ENCODE data around the gene HTR3B. TPM values are rescaled to one million over a fixed set of nuclear protein-coding genes. Genes with fewer than 3 reads are reported as not detected.

HTR3B gene
- total RNA-seq (ENCODE audit: low replicate concordance): not detected in 2 replicates

DNA sequence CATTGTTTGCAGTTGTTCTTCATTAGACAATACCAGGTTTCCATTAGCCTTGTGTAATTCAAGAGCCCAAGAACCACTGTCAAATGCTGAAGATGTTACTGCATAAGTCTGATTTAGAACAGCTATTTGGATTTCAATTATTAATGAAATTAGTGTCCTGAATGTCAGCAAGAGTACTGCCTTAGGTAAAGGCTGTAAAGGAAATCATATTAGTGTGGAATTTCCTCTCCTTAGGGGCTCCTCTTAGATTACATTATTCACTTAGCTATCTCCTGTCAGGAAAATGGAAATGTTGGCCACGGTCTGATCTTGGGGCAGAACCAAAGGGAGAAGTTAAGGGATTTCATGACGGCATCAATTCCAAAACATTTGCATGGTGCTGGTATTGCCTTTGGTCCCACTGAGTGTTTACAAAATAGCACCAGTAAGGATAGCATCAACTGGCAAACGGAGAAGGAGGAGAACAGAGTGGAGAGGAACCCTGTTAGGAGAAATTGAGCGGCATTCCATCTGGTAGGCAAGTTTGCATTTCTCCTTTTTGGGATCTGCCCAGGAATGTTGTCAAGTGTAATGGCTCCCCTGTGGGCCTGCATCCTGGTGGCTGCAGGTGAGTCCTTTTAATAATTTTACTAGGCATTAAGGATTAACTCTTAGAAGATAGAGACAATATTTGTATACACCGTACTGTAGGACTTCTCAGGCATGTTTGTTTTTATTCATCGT, at the start of gene HTR3B:
HTR3B (plus strand) TSS at position 418 of the 723 bp plus-strand sequence; CDS start at position 556, 138 bp downstream.
- Histone ChIP-seq H3F3A (ENCODE audit: low read depth) (no peaks in the 10 kb centered on the region), H3K9ac (no peak within 1 kb of the TSS), H3K27me3 (no peaks in the 10 kb centered on the region), H3K27ac (no peak within 1 kb of the TSS), H3K4me3 (no peak within 1 kb of the TSS), H3K4me1 (peaks cover 8% of the 10 kb centered on the region), H4K20me1 (ENCODE audit: low read depth) (no peaks in the 10 kb centered on the region), H2AFZ (replicated peaks) (no peak within 1 kb of the TSS), H3K9me3 (ENCODE audit: low read depth) (no peaks in the 10 kb centered on the region), H3K36me3 (no peaks in the 10 kb centered on the region), H3K4me2 (no peak within 1 kb of the TSS), H3K79me2 (ENCODE audit: low read depth) (no peaks in the 10 kb centered on the region)
- H3K4me3 Mint-ChIP-seq: no peak within 1 kb of the TSS
- DNase-seq (ENCODE audit: low spot score): no peak
- no peak for TF ChIP-seq EZH2 (IDR thresholded peaks at IDR 0.05)
- TF ChIP-seq, protein P1, sequence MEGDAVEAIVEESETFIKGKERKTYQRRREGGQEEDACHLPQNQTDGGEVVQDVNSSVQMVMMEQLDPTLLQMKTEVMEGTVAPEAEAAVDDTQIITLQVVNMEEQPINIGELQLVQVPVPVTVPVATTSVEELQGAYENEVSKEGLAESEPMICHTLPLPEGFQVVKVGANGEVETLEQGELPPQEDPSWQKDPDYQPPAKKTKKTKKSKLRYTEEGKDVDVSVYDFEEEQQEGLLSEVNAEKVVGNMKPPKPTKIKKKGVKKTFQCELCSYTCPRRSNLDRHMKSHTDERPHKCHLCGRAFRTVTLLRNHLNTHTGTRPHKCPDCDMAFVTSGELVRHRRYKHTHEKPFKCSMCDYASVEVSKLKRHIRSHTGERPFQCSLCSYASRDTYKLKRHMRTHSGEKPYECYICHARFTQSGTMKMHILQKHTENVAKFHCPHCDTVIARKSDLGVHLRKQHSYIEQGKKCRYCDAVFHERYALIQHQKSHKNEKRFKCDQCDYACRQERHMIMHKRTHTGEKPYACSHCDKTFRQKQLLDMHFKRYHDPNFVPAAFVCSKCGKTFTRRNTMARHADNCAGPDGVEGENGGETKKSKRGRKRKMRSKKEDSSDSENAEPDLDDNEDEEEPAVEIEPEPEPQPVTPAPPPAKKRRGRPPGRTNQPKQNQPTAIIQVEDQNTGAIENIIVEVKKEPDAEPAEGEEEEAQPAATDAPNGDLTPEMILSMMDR (IDR thresholded peaks at IDR 0.05): no peak
- no peaks in the 10 kb centered on the region for H3K36me3 Mint-ChIP-seq
- no peaks in the 10 kb centered on the region for H3K9me3 Mint-ChIP-seq
- peaks cover 2% of the 10 kb centered on the region for H3K4me1 Mint-ChIP-seq
- no peak within 1 kb of the TSS for H3K27ac Mint-ChIP-seq
- H3K27me3 Mint-ChIP-seq (ENCODE audit: insufficient read depth, low read depth): peaks cover 8% of the 10 kb centered on the region

DNA sequence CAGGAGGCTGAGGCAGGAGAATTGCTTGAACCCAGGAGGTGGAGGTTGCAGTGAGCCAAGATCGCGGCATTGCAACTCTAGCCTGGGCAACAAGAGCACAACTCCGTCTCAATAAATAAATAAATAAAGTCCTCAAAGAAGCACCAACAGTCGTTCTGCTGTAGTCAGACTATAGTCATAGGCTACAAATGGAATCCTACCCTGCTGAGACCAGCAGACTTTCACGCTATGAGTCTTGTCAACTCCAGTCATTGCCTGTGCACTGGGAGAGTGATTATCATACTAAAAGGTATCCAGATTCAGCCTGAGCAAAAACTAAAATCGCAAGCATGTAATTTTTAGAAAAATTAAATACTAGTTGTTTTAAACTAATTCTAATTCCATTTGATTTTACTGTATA, 48.8 kb upstream of the HTR3B start:
- no peak overlapping the region for H3K9ac ChIP-seq
- TF ChIP-seq, protein P1 (IDR thresholded peaks at IDR 0.05): no peak
- no peak for TF ChIP-seq EZH2phosphoT487 (IDR thresholded peaks at IDR 0.05)
- TF ChIP-seq EZH2 (IDR thresholded peaks at IDR 0.05): no peak
- peaks cover 5% of the 10 kb centered on the region for H3F3A ChIP-seq (ENCODE audit: low read depth)
- no peak overlapping the region for H3K27ac ChIP-seq
- Mint-ChIP-seq H3K27me3 (ENCODE audit: insufficient read depth, low read depth) (no peaks in the 10 kb centered on the region), H3K36me3 (peaks cover 26% of the 10 kb centered on the region), H3K9me3 (no peaks in the 10 kb centered on the region), H3K27ac (no peak overlapping the region), H3K4me1 (peaks cover 7% of the 10 kb centered on the region), H3K4me3 (no peak overlapping the region)
- DNase-seq (ENCODE audit: low spot score): no peak
- peaks cover 23% of the 10 kb centered on the region for H3K79me2 ChIP-seq (ENCODE audit: low read depth)
- no peaks in the 10 kb centered on the region for H3K9me3 ChIP-seq (ENCODE audit: low read depth)
- H3K4me3 ChIP-seq: no peak overlapping the region
- no peak overlapping the region for H3K4me2 ChIP-seq
- H4K20me1 ChIP-seq (ENCODE audit: low read depth): no peaks in the 10 kb centered on the region
- no peaks in the 10 kb centered on the region for H3K27me3 ChIP-seq
- peaks cover 4% of the 10 kb centered on the region for H3K4me1 ChIP-seq
- no peak overlapping the region for H2AFZ ChIP-seq (replicated peaks)
- H3K36me3 ChIP-seq: no peaks in the 10 kb centered on the region

GRCh38 chr11:113856966-113857759, 47.4 kb upstream of the HTR3B start:
- TF ChIP-seq, protein P1 (IDR thresholded peaks at IDR 0.05): no peak
- TF ChIP-seq EZH2phosphoT487 (IDR thresholded peaks at IDR 0.05) (no peak), EZH2 (IDR thresholded peaks at IDR 0.05) (no peak)
- no peak overlapping the region for H3K4me3 ChIP-seq
- H3K27me3 Mint-ChIP-seq (ENCODE audit: insufficient read depth, low read depth): no peaks in the 10 kb centered on the region
- no peak overlapping the region for H2AFZ ChIP-seq (replicated peaks)
- peaks cover 4% of the 10 kb centered on the region for H3K4me1 ChIP-seq
- no peak overlapping the region for H3K4me2 ChIP-seq
- no peaks in the 10 kb centered on the region for H3K36me3 ChIP-seq
- no peak overlapping the region for H3K27ac Mint-ChIP-seq
- no peaks in the 10 kb centered on the region for H3K27me3 ChIP-seq
- H3K79me2 ChIP-seq (ENCODE audit: low read depth): peaks cover 23% of the 10 kb centered on the region
- H3K9me3 ChIP-seq (ENCODE audit: low read depth): no peaks in the 10 kb centered on the region
- no peak overlapping the region for H3K9ac ChIP-seq
- peaks cover 13% of the 10 kb centered on the region for H3K4me1 Mint-ChIP-seq
- peaks cover 23% of the 10 kb centered on the region for H3K36me3 Mint-ChIP-seq
- no peaks in the 10 kb centered on the region for H4K20me1 ChIP-seq (ENCODE audit: low read depth)
- DNase-seq (ENCODE audit: low spot score): no peak
- no peak overlapping the region for H3K27ac ChIP-seq
- peaks cover 9% of the 10 kb centered on the region for H3F3A ChIP-seq (ENCODE audit: low read depth)
- no peak overlapping the region for H3K4me3 Mint-ChIP-seq
- H3K9me3 Mint-ChIP-seq: peaks cover under 1% of the 10 kb centered on the region

All from neural progenitor cell (in vitro differentiated cells).